NOMO-1 treated with dmso at 0.1 percent for 144 hours (cell line): Measurements from ENCODE around the gene PDE3A.

Experiments used
- DNase-seq: peaks from one replicate; lab custom pipeline; 2025; ENCODE audit not compliant: unreplicated experiment; lab: John Stamatoyannopoulos, UW

The PDE3A gene

DNA sequence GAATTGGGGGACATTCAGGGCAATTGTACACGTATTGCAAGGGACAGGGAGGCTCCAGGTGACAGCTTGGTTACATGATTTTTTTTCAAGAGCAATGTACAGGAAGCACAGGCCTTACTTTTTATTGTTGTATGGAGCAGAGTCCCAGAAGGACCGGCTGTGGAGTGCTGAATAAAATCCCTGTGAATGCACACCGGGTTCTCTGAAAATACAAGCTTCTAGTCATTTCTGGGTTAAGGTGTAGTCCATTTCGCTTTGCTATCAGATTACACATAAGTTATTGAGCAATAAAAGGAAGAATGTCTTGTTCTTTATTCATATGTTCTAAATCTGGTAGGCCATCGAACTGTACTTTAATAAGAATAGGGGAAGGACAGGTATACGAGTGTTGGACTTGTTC is 52.2 kb downstream of the PDE3A start:
- DNase-seq = no peak

DNA sequence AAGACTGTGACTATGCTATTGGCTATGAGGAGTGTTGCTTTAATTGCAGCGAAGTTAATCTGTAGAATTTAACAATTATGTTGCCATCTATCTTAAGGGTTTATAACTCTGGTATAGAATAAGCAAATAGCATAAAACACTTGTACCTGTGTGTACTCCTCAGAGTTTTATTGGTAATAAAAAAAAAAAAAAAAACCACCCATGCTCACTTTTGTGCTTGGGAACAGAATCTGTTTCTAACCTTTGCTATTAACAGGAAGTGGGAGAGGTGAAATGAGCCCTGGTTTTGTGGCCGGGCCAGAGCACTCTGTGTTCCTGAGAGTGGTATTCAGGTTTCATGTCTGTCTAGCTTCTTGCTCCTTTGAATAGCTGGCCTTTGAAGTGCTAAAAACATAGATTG is 53.1 kb downstream of the PDE3A start:
- no peak for DNase-seq

DNA sequence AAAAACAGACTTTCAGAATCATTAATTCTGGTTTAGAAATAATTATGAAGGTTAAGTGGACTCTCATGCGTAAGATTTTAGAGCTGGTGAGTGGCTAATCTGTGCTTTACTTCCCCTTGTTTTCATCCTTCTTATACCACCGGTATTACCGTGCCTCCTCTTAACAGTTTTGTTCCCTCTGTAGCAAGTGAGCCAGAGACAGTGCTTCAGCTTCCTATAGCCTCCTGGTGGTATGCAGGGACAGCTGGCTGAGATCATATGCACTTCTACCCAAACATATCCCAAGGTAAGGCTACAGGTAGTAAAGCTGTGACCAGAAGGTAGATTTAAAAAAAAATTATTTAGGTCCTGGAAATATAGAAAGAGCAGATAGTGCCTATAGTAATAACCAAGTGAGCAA is 55.2 kb downstream of the PDE3A start:
- no peak for DNase-seq

GRCh38 chr12:20424841-20425240 is 56.5 kb downstream of the PDE3A start:
- no peak for DNase-seq

DNA sequence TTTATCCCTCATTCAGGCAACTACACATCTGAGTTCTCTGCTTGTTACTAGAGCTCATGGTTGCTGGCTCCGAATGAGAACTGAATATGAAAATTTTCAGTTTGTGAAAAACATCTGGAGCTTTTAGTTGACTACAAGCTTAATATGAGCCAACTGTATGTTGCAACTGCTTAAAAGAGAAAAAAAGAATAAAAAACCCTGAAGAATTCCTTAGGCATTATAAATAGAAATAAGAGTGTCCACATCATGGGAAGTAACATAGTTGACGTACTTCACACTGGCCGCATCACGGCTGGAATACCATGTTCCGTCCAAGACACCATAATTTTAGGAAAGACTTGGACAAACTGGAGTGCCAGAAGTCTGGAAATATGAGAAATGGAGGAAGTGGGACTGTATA is 57.9 kb downstream of the PDE3A start:
- DNase-seq = no peak

DNA sequence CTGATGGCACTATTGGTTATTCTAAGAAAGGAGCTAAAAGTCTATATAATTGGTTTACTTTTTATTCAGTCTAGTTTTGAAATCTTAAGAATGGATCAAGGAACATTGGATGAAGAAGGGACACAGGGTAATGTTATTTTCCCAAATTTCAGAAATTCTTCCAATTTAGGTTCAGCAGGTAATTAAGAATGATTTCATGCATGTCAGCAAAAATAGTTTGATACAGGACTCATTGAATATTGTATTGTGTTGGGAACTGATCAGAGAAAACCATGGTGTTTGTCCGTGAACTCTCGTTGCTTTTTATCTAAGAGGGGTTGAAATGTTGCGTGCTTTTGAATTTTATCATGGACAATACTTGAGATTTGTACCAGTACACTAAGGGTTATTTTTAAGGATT is 58.6 kb downstream of the PDE3A start:
- DNase-seq = no peak

DNA sequence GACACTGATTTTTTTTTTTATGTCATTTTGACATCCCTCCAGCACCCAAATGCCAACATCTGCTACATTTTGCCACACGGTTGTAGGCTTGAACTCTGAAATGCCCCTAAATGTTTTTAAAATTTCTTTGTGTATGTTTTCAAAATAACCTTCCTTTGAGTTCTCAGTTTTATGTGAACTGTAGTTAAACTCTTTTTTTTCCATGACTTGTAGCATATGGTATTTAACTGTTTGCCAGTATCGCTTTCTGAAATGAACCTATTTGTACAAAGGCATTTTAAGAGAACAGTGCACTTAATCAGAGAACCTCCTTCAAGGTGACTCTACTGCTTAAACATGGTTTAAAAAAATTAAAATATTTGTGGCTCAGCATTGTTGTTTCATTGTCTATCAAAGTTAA is 61.5 kb downstream of the PDE3A start:
- DNase-seq = no peak

DNA sequence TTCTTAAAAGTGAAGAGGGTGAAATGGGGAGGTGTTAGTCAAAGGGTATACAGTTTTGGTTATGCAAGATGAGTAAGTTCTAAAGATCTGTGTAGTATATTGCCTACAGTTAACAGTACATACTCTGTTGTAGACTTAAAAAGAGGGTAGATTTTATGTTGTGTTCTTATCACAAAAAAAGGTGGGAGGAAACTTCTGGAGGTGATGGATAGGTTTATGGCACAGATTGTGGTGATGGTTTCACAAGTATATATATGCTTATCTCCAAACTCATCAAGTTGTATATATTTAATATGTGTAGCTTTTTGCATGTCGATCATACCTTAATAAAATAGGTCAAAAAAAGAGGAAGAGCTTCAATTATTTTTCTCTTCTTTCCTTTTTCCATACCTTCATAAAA is 64.0 kb downstream of the PDE3A start:
- no peak for DNase-seq

DNA sequence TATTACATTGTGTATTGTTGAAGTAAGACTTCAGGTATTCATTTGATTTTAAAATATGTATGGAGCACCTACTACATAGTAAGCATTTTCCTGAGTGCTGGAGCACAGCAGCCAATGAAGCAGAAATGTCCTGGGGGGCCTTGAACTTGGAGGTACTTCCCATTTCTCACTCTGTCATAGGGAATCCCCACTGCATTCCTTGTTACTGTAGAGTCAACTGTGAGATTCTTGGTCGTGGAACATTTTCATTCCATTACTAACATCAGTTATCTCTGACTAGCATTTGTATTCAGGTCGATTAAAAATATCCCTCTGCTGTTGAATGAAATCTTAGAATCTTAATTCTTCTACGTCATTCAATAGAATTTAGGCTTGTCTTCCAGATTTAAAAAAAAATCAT is 66.7 kb downstream of the PDE3A start:
- no peak for DNase-seq

DNA sequence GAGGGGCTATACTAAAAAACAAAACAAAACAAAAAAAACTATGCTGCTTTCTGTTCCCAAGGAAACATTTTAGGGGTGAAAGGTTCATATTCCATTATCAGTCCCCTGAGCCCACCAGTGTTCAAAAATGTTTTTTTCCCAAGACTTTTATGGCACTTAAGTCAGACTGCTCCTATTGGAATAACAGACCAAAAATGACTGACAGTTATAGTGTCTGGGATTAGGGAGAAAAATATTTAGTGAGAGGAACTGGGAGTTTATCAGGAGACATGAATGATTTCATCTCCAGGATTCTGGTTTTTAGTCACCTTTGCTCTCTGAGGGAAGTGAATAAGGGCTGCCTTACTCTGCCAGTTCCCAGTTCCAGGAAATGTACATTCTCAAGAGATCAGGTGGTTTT is 68.0 kb downstream of the PDE3A start:
- DNase-seq = no peak

DNA sequence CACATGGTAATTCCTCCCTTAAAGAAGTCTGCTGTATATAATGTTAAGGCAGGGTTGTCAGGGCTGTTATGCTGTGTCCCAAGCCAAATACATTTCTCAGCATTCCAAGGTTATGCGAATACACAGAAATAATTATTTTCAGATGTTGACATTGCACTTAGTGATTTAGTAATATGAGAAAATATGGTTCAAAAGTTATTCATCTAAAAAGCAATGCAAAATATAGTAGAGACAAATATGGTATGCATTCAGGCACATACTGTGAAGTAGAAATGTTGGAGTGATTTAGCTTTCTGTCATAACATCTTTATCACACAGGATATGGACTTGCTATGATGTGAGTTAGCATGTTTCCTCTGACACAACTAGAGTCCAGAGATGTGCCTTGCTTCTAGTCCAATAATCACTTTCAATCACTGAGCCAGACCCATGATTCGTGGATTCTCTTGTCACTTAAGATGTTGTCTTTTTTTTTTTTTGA is 70.0 kb downstream of the PDE3A start:
- no peak for DNase-seq

- DNase-seq = no peak
These were observed 71.3 kb downstream of the PDE3A start for GRCh38 chr12:20439626-20440025.

DNA sequence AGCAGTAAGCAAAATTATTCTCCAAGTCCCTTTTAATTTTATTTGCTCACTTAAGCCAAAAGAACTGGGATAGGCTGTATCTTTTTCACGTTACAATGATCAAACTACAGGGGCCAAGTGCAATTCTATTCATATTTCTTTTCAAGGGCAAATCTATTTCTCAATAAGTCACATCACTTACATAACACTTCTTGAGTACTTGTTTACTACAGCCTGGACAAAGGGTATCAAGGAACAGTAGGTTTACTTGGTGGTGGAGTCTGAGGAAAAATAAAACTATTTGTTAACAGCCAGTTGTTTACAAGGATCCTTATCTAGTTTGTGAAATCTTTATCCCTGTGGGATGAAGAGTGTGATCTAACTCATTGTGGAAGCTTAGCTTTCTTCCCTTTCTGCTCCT is 72.1 kb downstream of the PDE3A start:
- no peak for DNase-seq

GRCh38 chr12:20442322-20442721 is 74.0 kb downstream of the PDE3A start:
- no peak for DNase-seq

GRCh38 chr12:20443255-20443654 is 74.9 kb downstream of the PDE3A start:
- no peak for DNase-seq

DNA sequence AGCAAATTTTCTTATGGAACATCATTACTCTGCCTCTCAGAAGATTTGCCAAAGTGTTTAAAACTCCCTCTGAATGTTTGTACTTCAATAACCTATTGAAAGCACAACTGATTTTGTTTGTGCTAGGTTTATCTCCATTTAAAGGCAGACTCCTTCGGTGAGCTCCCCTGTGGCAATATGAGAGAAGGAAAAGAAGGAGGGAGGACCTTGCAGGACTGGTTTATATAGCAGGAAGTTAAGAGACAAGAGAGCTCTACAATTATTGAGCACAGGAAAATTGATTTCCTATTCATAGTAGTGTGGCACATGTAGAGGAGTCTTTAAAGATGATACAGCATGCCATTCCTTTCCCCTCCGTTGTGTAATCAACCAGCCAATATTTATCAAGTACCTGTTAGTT is 75.5 kb downstream of the PDE3A start:
- no peak for DNase-seq

DNA sequence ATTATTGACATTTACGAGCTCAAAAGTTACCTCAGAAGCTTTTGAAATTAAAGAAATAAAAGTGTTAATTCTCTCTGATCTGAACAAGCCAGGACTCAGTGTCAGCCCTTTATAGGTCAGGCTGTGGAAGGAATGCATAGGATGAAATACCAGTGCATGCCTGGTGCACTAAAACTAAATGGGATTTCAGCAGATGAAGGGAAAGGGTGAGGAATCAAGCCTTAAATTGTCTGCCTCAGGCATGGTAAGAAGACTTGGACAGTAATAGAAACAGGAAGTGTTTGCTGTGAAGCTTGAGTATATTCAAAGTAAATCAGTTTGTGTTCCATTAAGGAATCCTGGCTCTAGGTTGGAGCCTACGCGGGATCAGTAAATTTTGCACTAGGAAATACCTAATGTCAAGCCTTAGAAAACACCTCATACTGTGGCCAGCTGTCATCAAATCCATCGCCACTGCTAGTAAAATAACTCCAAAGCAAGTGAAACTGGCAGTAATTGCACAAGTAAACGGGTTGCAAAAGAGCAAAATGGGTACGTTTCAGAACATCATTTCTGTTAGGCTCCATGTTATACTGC is 76.3 kb downstream of the PDE3A start:
- DNase-seq = no peak

- no peak for DNase-seq
These were observed 77.3 kb downstream of the PDE3A start for GRCh38 chr12:20445687-20446086.

GRCh38 chr12:20446836-20447235 is 78.5 kb downstream of the PDE3A start:
- DNase-seq = no peak

DNA sequence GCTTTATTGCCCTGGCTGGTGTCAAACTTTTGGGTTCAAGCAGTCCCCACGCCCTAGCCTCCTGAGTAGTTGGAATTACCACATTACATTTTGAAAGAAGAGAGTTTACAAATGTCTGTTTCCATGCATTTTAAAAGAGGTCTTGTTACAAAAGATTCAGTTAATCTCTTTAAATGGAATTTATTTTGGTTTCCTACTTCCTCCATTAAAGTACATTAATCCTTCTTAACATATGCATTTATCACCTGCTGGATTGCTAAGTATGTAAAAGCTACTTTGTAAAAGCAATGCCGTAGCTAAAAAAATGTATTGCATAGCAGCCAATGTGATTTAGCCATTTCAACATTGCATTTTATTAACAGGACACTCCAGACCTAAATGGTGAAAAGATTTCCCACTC is 80.4 kb downstream of the PDE3A start:
- no peak for DNase-seq

DNA sequence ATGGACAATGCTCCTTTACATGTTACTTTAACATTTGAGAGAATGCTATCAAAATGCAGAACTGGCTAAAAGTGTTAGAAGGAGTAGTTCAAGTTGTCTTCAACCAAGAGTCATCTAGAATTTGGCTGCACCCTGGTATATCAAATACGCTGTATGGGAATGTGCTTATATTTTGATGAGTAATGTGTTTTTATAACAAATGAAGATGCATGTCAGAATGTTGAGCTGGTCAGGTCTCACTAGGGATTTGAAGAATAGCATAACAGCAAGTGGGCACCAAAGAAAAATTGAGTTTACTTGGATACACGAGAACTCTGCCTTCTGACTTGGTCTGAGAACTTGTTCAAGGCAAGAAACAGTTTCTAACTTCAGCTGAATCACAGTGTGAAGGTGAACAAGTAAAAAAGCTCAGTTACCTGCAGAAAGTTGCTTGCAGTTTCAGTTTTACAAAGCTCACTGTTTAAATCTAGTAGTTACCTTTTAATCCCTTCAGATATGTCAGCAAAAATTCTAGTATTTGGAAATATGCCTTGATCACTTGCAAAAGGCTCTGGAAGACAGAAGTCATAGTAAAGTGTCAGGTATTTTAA is 82.3 kb downstream of the PDE3A start:
- DNase-seq = no peak

- no peak for DNase-seq
These were observed 83.4 kb downstream of the PDE3A start for GRCh38 chr12:20451761-20452160.

- DNase-seq = no peak
These were observed 84.2 kb downstream of the PDE3A start for GRCh38 chr12:20452496-20453010.
